HG03565 (cell line): Measurements from ENCODE around the gene TMEM132E.
"Not testable (repeated sequence)": the region's sequence is repeated elsewhere in the genome, so short reads cannot be mapped to it uniquely, and the experiment has no call there.

Experiments used
- ATAC-seq: cut with Tn5 transposase; IDR thresholded peaks from one replicate; pipeline ENCODE4 v1.9.1; 2021; ENCODE audit warnings: mild to moderate bottlenecking, moderate library complexity; ENCODE audit not compliant: unreplicated experiment

TMEM132E gene, protein sequence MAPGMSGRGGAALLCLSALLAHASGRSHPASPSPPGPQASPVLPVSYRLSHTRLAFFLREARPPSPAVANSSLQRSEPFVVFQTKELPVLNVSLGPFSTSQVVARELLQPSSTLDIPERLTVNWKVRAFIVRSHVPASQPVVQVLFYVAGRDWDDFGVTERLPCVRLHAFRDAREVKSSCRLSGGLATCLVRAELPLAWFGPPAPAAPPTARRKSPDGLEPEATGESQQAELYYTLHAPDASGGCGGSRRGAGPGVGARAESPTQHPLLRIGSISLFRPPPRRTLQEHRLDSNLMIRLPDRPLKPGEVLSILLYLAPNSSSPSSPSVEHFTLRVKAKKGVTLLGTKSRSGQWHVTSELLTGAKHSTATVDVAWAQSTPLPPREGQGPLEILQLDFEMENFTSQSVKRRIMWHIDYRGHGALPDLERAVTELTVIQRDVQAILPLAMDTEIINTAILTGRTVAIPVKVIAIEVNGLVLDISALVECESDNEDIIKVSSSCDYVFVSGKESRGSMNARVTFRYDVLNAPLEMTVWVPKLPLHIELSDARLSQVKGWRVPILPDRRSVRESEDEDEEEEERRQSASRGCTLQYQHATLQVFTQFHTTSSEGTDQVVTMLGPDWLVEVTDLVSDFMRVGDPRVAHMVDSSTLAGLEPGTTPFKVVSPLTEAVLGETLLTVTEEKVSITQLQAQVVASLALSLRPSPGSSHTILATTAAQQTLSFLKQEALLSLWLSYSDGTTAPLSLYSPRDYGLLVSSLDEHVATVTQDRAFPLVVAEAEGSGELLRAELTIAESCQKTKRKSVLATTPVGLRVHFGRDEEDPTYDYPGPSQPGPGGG (N-terminal part only)

GRCh38 chr17:34579017-34579946, at the start of gene TMEM132E:
TMEM132E (plus strand) TSS chr17:34579582; CDS start chr17:34581077, 1,495 bp downstream.
- no peak for ATAC-seq

GRCh38 chr17:34530918-34531317, 48.5 kb upstream of the TMEM132E start:
- ATAC-seq, result no peak

DNA sequence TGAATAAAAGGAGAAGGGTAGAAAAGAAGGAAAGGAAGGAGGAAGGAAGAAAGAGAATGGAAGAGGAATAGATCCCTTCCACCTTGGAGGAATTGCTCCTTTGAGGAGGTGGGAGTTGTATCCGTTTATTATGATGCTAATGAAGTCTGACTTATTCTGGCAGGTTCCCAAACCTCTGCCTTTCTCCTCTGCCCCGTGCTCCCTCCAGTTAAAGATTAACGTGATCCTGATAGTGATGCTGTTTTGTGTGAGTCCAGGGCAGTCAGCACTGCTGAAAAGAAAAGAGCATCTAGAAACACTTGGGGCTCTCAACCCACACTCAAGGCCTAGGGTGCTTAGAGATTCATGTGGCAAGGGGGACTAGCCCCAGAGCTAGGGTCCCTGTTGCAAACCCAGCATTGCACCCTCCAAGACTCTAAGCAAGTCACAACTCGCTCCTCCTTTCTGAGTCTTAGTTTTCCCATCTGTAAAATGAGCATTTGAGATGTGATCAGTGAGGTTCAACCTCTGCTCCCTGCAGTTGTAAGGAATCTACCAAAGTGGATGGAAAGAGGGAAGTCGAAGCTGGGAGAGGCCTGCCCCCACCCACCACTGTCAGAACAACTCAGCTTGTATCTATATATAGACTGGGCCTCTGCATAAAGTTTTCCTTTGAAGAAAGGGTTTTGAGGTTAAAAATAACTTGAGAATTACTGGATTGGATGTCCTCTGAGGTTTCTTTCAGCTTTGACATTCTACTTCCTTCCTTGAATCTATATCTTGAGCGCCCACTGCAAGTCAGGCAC, 46.9 kb upstream of the TMEM132E start:
- no peak for ATAC-seq

GRCh38 chr17:34533806-34534527, 45.4 kb upstream of the TMEM132E start:
- ATAC-seq, result no peak

DNA sequence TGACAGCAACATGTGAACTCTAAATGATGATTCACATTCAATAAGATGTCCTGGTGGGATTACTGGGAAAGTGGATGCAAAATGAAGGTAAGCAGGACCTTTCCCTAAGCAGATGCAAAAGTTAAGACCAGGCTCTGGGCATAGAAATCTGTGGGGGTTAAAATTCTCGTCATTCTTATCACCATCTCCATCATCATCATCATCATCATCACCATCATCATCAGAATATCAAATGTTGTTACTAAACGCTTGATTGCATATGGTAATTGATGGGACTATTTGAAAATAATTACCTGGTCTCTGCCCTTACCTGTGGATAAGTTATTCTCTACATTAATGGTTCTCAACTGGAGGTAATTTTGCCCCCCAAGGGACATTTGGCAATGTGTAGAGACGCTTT, 41.9 kb upstream of the TMEM132E start:
- ATAC-seq, result no peak

- ATAC-seq, result not testable (repeated sequence)
Observed at GRCh38 chr17:34538582-34538981, 40.8 kb upstream of the TMEM132E start.

- ATAC-seq, result no peak
Observed at GRCh38 chr17:34539881-34540280, 39.5 kb upstream of the TMEM132E start.

DNA sequence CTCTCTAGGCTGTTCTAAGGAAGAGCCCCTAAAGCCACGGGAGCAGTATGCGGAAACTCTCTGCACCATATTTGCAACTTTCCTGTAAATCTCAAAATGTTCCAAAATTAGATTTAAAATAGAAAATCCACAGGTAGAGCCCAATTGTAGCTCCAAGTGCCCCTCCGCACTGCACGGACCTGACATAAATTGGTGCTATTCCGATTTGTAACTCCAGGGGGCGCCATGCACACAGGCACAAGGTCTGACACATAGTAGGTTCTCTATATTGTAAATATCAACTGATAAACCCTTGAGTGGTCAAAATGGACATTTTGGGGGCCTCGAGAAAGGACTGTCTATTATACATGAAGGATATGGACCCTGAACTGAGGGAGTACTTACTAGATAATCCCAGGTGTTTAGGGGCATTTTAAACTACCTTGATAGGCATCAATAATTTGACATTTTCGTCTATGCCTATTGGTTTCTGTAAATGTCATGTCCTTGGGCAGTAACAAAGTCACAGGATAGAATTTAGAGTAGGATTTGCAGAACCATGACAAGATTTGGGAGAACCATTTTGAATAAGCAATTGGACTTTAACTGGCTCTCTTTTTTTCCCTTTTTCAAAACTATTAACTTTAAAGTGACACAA, 36.6 kb upstream of the TMEM132E start:
- no peak for ATAC-seq

- no peak for ATAC-seq
Observed at GRCh38 chr17:34547453-34548063, 31.8 kb upstream of the TMEM132E start.

GRCh38 chr17:34549966-34550365, 29.4 kb upstream of the TMEM132E start:
- no peak for ATAC-seq

GRCh38 chr17:34553907-34554306, 25.5 kb upstream of the TMEM132E start:
- ATAC-seq, result no peak

DNA sequence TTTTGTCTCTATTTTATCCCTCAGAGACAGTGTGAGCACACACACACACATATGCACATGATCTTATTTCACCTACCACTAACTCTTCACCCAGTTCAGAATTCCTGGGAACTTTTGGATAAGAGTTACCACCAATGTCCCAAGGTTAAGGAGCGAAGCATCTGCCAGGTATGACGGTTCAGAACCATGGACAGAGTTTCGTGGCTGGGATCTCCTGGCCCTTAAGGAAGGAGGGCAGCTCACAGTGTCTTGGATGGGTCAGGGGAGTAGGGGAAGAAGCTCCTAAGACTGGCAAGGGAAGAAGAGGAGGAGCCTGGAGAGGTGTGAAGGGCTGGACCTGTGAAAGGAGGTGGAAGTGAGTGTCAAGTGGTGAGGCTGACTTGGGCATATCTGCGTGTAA, 23.0 kb upstream of the TMEM132E start:
- ATAC-seq, result no peak

- ATAC-seq, result no peak
Observed at GRCh38 chr17:34556931-34557330, 22.5 kb upstream of the TMEM132E start.

DNA sequence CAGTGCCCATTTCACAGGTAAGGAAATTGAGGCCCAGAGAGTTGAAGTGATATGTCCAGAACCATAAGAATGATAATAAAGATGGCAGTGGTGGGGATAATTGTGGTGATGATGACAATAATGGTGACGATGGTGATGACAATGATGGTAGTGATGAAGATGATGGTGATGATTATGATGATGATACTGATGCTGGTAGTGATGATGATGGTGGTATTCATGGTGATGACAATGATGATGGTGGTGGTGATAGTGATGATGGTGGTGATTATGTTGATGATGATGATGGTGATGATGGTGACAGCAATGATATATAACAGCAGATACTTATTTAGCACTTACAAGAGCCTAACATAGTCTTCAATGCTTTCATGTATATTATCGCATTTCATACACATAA, 18.1 kb upstream of the TMEM132E start:
- ATAC-seq, result no peak

DNA sequence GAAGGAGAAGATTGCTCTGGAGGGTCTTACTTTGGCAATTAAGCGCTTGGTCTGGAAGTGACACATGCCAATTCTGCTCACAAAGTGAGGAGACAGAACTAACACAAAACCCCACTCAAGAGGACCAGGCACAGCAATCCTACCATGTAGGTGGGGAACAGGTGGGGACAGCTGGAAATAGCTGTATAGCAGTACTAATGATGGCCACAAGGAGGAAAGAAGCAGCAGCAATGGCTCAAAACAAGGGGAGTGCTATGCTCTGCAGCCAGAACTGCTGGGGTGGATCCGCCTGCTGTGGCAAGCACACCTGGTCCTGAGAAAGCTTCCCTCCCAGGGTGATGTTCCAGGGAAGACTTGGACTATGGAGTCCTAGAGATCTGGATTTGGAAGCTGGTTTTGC, 17.0 kb upstream of the TMEM132E start:
- no peak for ATAC-seq

DNA sequence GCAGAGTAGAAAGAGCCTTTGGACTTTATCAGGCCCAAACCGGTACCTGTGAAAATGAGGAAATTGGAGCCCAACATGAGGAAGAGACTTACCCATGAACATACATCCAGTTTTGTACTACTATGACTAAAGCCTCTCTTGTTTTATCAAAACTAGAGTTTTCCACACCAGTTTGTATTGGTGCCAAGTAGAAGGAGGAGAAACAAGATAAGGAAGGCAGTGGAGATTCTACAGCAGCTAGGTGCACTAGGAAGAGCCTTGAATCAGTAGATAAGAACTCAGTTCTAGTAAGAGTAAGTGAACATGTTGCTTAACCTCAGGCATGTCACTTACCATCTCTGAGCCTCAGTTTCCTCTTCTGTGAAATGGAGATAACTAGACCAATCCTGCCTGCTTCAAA, 13.7 kb upstream of the TMEM132E start:
- ATAC-seq, result no peak

- ATAC-seq, result no peak
Observed at GRCh38 chr17:34566201-34566600, 13.2 kb upstream of the TMEM132E start.

GRCh38 chr17:34566873-34567272, 12.5 kb upstream of the TMEM132E start:
- ATAC-seq, result no peak
